Osteoblast (primary cell): ENCODE measurements around the gene FGD4. TPM values are rescaled to one million over a fixed set of nuclear protein-coding genes. Genes with fewer than 3 reads are reported as not detected.

Source experiments
- DNase-seq: peaks from one replicate; pipeline ENCODE4 v3.0.0; 2011; ENCODE audit warnings: low spot score, mixed read lengths; ENCODE audit not compliant: insufficient read length; ENCODE audit errors: missing footprints
- H2AFZ ChIP-seq: 2 replicates; pipeline ENCODE4 v1.6.0; 2011; ENCODE audit warnings: mild to moderate bottlenecking, low read length
- H3K27ac ChIP-seq: 2 replicates; pipeline ENCODE4 v1.5.1; 2011; ENCODE audit warnings: mild to moderate bottlenecking, low read depth, low read length, moderate library complexity
- H3K27me3 ChIP-seq: 2 replicates; pipeline ENCODE4 v1.6.0; 2012; ENCODE audit warnings: mild to moderate bottlenecking, control low read depth, inconsistent platforms, low read length, moderate library complexity; ENCODE audit not compliant: insufficient read depth
- H3K36me3 ChIP-seq: 2 replicates; pipeline ENCODE4 v1.5.1; 2011; ENCODE audit warnings: mild to moderate bottlenecking, low read length, control low read depth, moderate library complexity; ENCODE audit not compliant: insufficient read depth
- H3K4me1 ChIP-seq: 2 replicates; pipeline ENCODE4 v1.5.1; 2011; ENCODE audit warnings: mild to moderate bottlenecking, low read length, control low read depth, moderate library complexity; ENCODE audit not compliant: insufficient read depth
- H3K4me2 ChIP-seq: 2 replicates; pipeline ENCODE4 v1.6.0; 2011; ENCODE audit warnings: mild to moderate bottlenecking, low read length; ENCODE audit not compliant: insufficient read depth
- H3K4me3 ChIP-seq: fragments of 200-600 bp; sonication (generic); 3 replicates; pipeline ENCODE4 v1.5.1; 2012; ENCODE audit warnings: mild to moderate bottlenecking, low read length, inconsistent platforms; ENCODE audit not compliant: insufficient read depth
- H3K79me2 ChIP-seq: 2 replicates; pipeline ENCODE4 v1.6.0; 2012; ENCODE audit warnings: mild to moderate bottlenecking, low read length, control low read depth, inconsistent platforms; ENCODE audit not compliant: insufficient read depth
- H3K9me3 ChIP-seq: 2 replicates; pipeline ENCODE4 v1.5.1; 2011; ENCODE audit warnings: low read depth, low read length, control low read depth
- H4K20me1 ChIP-seq: 2 replicates; pipeline ENCODE4 v1.6.0; 2012; ENCODE audit warnings: mild to moderate bottlenecking, low read length, control low read depth; ENCODE audit not compliant: insufficient read depth
- total RNA-seq: library from RNA; depleted of rRNA; stranded (reverse); fragments of >200 nt; gene quantifications from 2 replicates; pipeline ENCODE4 v1.2.3, GENCODE V29; 2012
- TF ChIP-seq, protein P1 (sequence below): IDR thresholded peaks from 2 replicates; pipeline ENCODE4 v1.5.1; 2011; ENCODE audit warnings: mild to moderate bottlenecking, low read depth, low read length, moderate library complexity; ENCODE audit errors: extremely low read depth

Gene FGD4
- total RNA-seq, 1 donor: 11.9 TPM

DNA sequence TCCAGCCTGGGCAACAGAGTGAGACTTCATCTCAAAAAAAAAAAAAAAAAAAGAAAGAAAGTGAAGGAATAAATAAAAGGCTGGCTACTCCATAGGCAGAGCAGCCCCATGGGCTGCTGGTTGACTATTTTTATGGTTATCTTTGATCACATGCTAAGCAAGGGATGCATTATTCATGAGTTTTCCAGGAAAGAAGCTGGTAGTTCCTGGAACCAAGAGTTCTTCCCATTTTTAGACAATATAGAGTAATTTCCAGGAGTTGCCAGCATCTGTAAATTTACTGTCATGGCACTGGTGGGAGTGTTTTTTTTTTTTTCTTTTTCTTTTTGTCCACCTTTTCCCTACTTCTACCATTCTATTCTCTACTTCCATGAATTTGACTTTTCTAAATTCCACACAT lies 24.2 kb downstream of the FGD4 start:
- Histone ChIP-seq H3K79me2 (no peaks in the 10 kb centered on the region), H4K20me1 (no peaks in the 10 kb centered on the region), H2AFZ (no peak overlapping the region), H3K27me3 (no peaks in the 10 kb centered on the region), H3K4me1 (no peaks in the 10 kb centered on the region), H3K27ac (no peak overlapping the region), H3K4me2 (no peak overlapping the region), H3K9me3 (no peaks in the 10 kb centered on the region), H3K4me3 (no peak overlapping the region), H3K36me3 (no peaks in the 10 kb centered on the region)
- TF ChIP-seq, protein P1, sequence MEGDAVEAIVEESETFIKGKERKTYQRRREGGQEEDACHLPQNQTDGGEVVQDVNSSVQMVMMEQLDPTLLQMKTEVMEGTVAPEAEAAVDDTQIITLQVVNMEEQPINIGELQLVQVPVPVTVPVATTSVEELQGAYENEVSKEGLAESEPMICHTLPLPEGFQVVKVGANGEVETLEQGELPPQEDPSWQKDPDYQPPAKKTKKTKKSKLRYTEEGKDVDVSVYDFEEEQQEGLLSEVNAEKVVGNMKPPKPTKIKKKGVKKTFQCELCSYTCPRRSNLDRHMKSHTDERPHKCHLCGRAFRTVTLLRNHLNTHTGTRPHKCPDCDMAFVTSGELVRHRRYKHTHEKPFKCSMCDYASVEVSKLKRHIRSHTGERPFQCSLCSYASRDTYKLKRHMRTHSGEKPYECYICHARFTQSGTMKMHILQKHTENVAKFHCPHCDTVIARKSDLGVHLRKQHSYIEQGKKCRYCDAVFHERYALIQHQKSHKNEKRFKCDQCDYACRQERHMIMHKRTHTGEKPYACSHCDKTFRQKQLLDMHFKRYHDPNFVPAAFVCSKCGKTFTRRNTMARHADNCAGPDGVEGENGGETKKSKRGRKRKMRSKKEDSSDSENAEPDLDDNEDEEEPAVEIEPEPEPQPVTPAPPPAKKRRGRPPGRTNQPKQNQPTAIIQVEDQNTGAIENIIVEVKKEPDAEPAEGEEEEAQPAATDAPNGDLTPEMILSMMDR: no peak
- DNase-seq: no peak

DNA sequence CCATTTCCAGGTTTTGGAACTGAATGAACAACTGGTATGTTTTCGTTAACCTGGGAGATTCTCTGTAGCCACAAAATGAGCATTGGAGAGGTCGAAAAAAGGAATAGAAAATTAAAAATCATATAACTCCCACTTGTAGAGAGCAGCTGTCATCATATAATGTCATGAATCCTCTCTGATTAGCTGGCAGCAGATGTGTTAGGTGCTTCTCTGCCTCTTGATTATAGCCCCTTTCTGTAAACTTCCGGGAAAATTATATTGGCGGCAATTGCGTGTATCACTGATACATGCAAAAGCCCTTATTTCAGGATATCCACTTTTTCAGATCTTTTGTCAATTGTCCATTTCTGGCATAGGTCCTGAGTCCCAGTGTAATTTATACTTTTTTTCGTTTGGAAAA lies 31.7 kb downstream of the FGD4 start:
- no peaks in the 10 kb centered on the region for H3K79me2 ChIP-seq
- no peak for DNase-seq
- H3K4me2 ChIP-seq: no peak overlapping the region
- H3K27me3 ChIP-seq: no peaks in the 10 kb centered on the region
- no peaks in the 10 kb centered on the region for H3K4me1 ChIP-seq
- H3K27ac ChIP-seq: no peak overlapping the region
- H2AFZ ChIP-seq: no peak overlapping the region
- no peaks in the 10 kb centered on the region for H4K20me1 ChIP-seq
- TF ChIP-seq, protein P1: no peak
- H3K36me3 ChIP-seq: no peaks in the 10 kb centered on the region
- H3K9me3 ChIP-seq: no peaks in the 10 kb centered on the region
- no peak overlapping the region for H3K4me3 ChIP-seq

DNA sequence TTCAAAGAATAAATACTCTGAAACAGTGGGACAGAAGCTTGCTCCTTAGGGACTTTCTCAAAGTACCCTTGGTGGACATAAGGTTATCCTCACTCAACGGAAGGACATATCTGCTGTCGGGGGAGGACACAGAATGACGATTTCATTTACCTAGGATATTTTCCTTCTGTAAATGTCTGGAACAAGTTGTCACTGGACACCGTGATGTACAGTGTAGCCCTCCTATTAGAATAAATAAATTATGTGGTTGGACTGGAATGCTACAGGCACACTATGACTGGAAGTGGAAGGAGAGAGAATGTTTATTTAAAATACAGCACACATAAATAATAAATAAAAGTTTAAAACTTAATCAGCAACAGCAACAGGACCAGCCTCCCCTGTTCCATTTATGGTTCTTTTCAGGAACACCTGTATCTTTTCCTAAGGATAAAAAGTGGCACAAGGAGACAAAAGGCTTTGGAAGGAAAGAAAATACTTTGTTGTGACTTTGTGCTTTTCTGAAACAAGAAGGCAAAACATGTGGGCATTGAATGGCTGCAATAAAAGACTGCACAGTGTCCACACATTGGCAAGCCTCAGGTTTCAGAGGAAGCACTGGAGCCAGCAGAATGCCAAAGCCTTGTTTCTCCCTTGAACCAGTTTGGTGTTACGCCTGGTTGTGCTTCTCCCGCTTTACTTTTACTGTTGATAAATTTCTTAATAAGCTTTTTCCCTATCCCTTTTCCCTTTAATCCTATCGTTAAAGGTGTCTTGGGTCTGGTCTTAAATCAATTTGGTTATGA lies 36.8 kb downstream of the FGD4 start:
- Histone ChIP-seq H3K27me3 (no peaks in the 10 kb centered on the region), H3K4me1 (peaks cover 5% of the 10 kb centered on the region), H3K36me3 (no peaks in the 10 kb centered on the region), H3K9me3 (no peaks in the 10 kb centered on the region), H4K20me1 (no peaks in the 10 kb centered on the region), H3K4me3 (no peak overlapping the region), H3K4me2 (no peak overlapping the region), H3K79me2 (no peaks in the 10 kb centered on the region), H3K27ac (no peak overlapping the region), H2AFZ (no peak overlapping the region)
- TF ChIP-seq, protein P1: no peak
- DNase-seq: no peak

DNA sequence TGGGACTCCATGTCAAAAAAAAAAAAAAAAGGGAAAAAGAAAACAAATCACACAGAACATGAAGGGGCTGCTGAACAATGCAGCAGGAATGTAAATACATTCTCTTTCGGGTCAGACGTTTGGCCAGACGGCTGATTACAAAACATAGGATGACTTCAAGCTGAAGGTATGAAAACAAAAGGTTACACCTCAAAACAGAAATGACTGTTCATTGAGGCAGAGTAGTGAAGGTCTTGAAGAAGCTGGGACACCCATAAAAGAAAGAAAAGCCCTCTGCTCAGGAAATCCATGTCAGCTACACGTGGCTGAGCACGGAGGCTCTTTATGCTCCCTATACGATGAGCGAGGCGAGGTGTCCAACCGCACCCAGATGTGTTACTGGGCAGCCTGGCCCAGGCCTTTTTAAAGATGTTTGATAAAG lies 37.7 kb downstream of the FGD4 start:
- no peaks in the 10 kb centered on the region for H3K79me2 ChIP-seq
- H3K9me3 ChIP-seq: no peaks in the 10 kb centered on the region
- no peaks in the 10 kb centered on the region for H3K27me3 ChIP-seq
- peak; percentile 61 for DNase-seq
- H3K27ac ChIP-seq: no peak overlapping the region
- peaks cover 5% of the 10 kb centered on the region for H3K4me1 ChIP-seq
- no peak overlapping the region for H3K4me3 ChIP-seq
- no peaks in the 10 kb centered on the region for H3K36me3 ChIP-seq
- TF ChIP-seq, protein P1: no peak
- no peak overlapping the region for H3K4me2 ChIP-seq
- H2AFZ ChIP-seq: no peak overlapping the region
- no peaks in the 10 kb centered on the region for H4K20me1 ChIP-seq
